ENCODE measurements around the gene SETBP1. TPM values are rescaled to one million over a fixed set of nuclear protein-coding genes. Genes with fewer than 3 reads are reported as not detected.

SETBP1 gene
- total RNA-seq, 1 donor from 2014 or later: 12.0 TPM

GRCh38 chr18:45083226-45083855 is 402.7 kb downstream of the SETBP1 start:
- H3K9ac ChIP-seq: no peak overlapping the region
- H3K27me3 Mint-ChIP-seq (ENCODE audit: insufficient read depth, low read depth): peaks cover 10% of the 10 kb centered on the region
- no peak overlapping the region for H3K27ac Mint-ChIP-seq
- H3F3A ChIP-seq (ENCODE audit: low read depth): no peaks in the 10 kb centered on the region
- no peaks in the 10 kb centered on the region for H3K79me2 ChIP-seq (ENCODE audit: low read depth)
- H3K27me3 ChIP-seq: no peaks in the 10 kb centered on the region
- no peak for TF ChIP-seq EZH2 (IDR thresholded peaks at IDR 0.05)
- no peak for TF ChIP-seq EZH2phosphoT487 (IDR thresholded peaks at IDR 0.05)
- TF ChIP-seq, protein P1, sequence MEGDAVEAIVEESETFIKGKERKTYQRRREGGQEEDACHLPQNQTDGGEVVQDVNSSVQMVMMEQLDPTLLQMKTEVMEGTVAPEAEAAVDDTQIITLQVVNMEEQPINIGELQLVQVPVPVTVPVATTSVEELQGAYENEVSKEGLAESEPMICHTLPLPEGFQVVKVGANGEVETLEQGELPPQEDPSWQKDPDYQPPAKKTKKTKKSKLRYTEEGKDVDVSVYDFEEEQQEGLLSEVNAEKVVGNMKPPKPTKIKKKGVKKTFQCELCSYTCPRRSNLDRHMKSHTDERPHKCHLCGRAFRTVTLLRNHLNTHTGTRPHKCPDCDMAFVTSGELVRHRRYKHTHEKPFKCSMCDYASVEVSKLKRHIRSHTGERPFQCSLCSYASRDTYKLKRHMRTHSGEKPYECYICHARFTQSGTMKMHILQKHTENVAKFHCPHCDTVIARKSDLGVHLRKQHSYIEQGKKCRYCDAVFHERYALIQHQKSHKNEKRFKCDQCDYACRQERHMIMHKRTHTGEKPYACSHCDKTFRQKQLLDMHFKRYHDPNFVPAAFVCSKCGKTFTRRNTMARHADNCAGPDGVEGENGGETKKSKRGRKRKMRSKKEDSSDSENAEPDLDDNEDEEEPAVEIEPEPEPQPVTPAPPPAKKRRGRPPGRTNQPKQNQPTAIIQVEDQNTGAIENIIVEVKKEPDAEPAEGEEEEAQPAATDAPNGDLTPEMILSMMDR (IDR thresholded peaks at IDR 0.05): no peak
- DNase-seq (ENCODE audit: low spot score): no peak
- H3K36me3 Mint-ChIP-seq: peaks cover 2% of the 10 kb centered on the region
- no peak overlapping the region for H3K4me3 ChIP-seq
- no peak overlapping the region for H3K27ac ChIP-seq
- H3K9me3 Mint-ChIP-seq: peaks cover 3% of the 10 kb centered on the region
- H3K9me3 ChIP-seq (ENCODE audit: low read depth): no peaks in the 10 kb centered on the region
- no peaks in the 10 kb centered on the region for H4K20me1 ChIP-seq (ENCODE audit: low read depth)
- no peaks in the 10 kb centered on the region for H3K4me1 ChIP-seq
- no peak overlapping the region for H3K4me3 Mint-ChIP-seq
- H3K4me1 Mint-ChIP-seq: peaks cover 4% of the 10 kb centered on the region
- no peaks in the 10 kb centered on the region for H3K36me3 ChIP-seq
- H2AFZ ChIP-seq (replicated peaks): no peak overlapping the region
- H3K4me2 ChIP-seq: no peak overlapping the region

GRCh38 chr18:45084206-45084605 is 403.5 kb downstream of the SETBP1 start:
- Histone ChIP-seq H3K79me2 (ENCODE audit: low read depth) (no peaks in the 10 kb centered on the region), H3K27me3 (no peaks in the 10 kb centered on the region), H3K4me2 (no peak overlapping the region), H3K4me1 (no peaks in the 10 kb centered on the region), H4K20me1 (ENCODE audit: low read depth) (no peaks in the 10 kb centered on the region), H2AFZ (replicated peaks) (no peak overlapping the region), H3K36me3 (no peaks in the 10 kb centered on the region), H3K4me3 (no peak overlapping the region), H3K9ac (no peak overlapping the region), H3F3A (ENCODE audit: low read depth) (no peaks in the 10 kb centered on the region), H3K9me3 (ENCODE audit: low read depth) (no peaks in the 10 kb centered on the region), H3K27ac (no peak overlapping the region)
- H3K27ac Mint-ChIP-seq: no peak overlapping the region
- no peak for DNase-seq (ENCODE audit: low spot score)
- peaks cover 2% of the 10 kb centered on the region for H3K36me3 Mint-ChIP-seq
- peaks cover 3% of the 10 kb centered on the region for H3K9me3 Mint-ChIP-seq
- peaks cover 4% of the 10 kb centered on the region for H3K4me1 Mint-ChIP-seq
- H3K4me3 Mint-ChIP-seq: no peak overlapping the region
- H3K27me3 Mint-ChIP-seq (ENCODE audit: insufficient read depth, low read depth): peaks cover 10% of the 10 kb centered on the region
- TF ChIP-seq EZH2 (IDR thresholded peaks at IDR 0.05) (no peak), EZH2phosphoT487 (IDR thresholded peaks at IDR 0.05) (no peak)
- TF ChIP-seq, protein P1 (IDR thresholded peaks at IDR 0.05): no peak

GRCh38 chr18:45085916-45086624 is 405.4 kb downstream of the SETBP1 start:
- H3F3A ChIP-seq (ENCODE audit: low read depth): no peaks in the 10 kb centered on the region
- peaks cover 10% of the 10 kb centered on the region for H3K27me3 Mint-ChIP-seq (ENCODE audit: insufficient read depth, low read depth)
- no peak overlapping the region for H3K27ac ChIP-seq
- no peaks in the 10 kb centered on the region for H3K36me3 ChIP-seq
- no peak overlapping the region for H3K4me2 ChIP-seq
- H3K4me3 ChIP-seq: no peak overlapping the region
- H3K4me1 Mint-ChIP-seq: peaks cover 4% of the 10 kb centered on the region
- no peak overlapping the region for H3K4me3 Mint-ChIP-seq
- peaks cover 2% of the 10 kb centered on the region for H3K9me3 Mint-ChIP-seq
- H3K36me3 Mint-ChIP-seq: peaks cover 2% of the 10 kb centered on the region
- no peak overlapping the region for H2AFZ ChIP-seq (replicated peaks)
- no peak overlapping the region for H3K9ac ChIP-seq
- TF ChIP-seq EZH2phosphoT487 (IDR thresholded peaks at IDR 0.05): no peak
- TF ChIP-seq, protein P1 (IDR thresholded peaks at IDR 0.05): no peak
- H3K4me1 ChIP-seq: no peaks in the 10 kb centered on the region
- no peaks in the 10 kb centered on the region for H4K20me1 ChIP-seq (ENCODE audit: low read depth)
- H3K79me2 ChIP-seq (ENCODE audit: low read depth): no peaks in the 10 kb centered on the region
- no peaks in the 10 kb centered on the region for H3K9me3 ChIP-seq (ENCODE audit: low read depth)
- no peaks in the 10 kb centered on the region for H3K27me3 ChIP-seq
- no peak for DNase-seq (ENCODE audit: low spot score)
- H3K27ac Mint-ChIP-seq: peak overlapping the region; percentile 1

All from neural progenitor cell (in vitro differentiated cells).